ENCODE measurements around the gene AKAP6.

The AKAP6 gene

GRCh38 chr14:32329146-32329545, at the start of gene AKAP6:
Gene AKAP6, plus strand, starts transcription at chr14:32329298. Its CDS starts 104,196 bp downstream, at chr14:32433494.
- DNase-seq (ENCODE audit: low read depth) = no peak
- TF ChIP-seq CTCF (IDR thresholded peaks at IDR 0.05; ENCODE audit: low read depth, low read length, missing control alignments) = no peak

DNA sequence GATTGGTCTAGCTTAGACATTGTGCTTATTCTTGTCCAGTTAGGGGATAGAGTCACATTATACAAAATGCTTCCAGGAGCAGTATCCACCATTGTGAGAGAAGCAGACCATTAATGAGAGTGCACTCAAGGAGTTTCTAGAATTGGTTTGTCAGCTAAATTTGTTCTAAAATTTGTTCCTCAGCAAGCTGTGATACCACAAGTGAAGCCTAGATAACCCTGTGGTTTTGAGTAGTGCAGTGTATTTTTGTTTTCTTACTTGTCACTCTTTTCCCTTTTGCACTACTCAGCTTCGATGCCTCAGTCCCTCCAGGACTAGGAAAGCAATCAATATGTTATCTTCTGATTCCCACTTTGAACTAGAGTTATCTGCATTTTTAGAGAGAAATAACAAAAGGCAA, 42.5 kb upstream of the AKAP6 start:
- TF ChIP-seq CTCF (IDR thresholded peaks at IDR 0.05; ENCODE audit: low read depth, low read length, missing control alignments) = no peak
- no peak for DNase-seq (ENCODE audit: low read depth)
- no peak overlapping the region for H3K4me3 ChIP-seq (ENCODE audit: low read depth, low read length)

More at GRCh38 chr14:32329146-32329545, at the start of gene AKAP6:
- H3K4me3 ChIP-seq (ENCODE audit: low read depth, low read length) = no peak within 1 kb of the TSS

- TF ChIP-seq CTCF (IDR thresholded peaks at IDR 0.05; ENCODE audit: low read depth, low read length, missing control alignments) = no peak
- no peak overlapping the region for H3K4me3 ChIP-seq (ENCODE audit: low read depth, low read length)
- DNase-seq (ENCODE audit: low read depth) = no peak
Observed at GRCh38 chr14:32296366-32296765, 32.7 kb upstream of the AKAP6 start.

GRCh38 chr14:32298346-32298745, 30.8 kb upstream of the AKAP6 start:
- DNase-seq (ENCODE audit: low read depth) = no peak
- no peak for TF ChIP-seq CTCF (IDR thresholded peaks at IDR 0.05; ENCODE audit: low read depth, low read length, missing control alignments)
- no peak overlapping the region for H3K4me3 ChIP-seq (ENCODE audit: low read depth, low read length)

DNA sequence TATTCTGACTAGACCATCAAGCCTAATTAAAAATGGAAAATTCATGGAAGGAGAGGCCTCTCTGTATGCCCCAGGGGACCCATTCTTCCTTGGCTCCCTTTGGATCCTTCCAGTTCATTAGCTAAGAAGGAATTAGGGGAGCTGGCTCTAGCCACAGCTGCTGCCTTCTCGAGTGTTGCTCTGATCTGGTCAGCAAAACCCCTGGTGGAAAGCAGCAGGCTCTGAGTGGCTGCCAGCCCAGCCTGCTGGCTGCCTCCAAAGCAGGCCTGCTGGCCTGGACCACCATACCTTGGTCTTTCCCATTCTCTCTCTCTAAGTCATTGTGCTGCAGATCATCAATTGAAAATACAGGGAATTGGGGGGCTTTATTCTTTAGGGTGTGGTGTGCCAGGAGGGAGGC, 29.0 kb upstream of the AKAP6 start:
- DNase-seq (ENCODE audit: low read depth) = no peak
- H3K4me3 ChIP-seq (ENCODE audit: low read depth, low read length) = no peak overlapping the region
- no peak for TF ChIP-seq CTCF (IDR thresholded peaks at IDR 0.05; ENCODE audit: low read depth, low read length, missing control alignments)

- no peak for TF ChIP-seq CTCF (IDR thresholded peaks at IDR 0.05; ENCODE audit: low read depth, low read length, missing control alignments)
- no peak for DNase-seq (ENCODE audit: low read depth)
- H3K4me3 ChIP-seq (ENCODE audit: low read depth, low read length) = no peak overlapping the region
Observed at GRCh38 chr14:32303865-32304264, 25.2 kb upstream of the AKAP6 start.

DNA sequence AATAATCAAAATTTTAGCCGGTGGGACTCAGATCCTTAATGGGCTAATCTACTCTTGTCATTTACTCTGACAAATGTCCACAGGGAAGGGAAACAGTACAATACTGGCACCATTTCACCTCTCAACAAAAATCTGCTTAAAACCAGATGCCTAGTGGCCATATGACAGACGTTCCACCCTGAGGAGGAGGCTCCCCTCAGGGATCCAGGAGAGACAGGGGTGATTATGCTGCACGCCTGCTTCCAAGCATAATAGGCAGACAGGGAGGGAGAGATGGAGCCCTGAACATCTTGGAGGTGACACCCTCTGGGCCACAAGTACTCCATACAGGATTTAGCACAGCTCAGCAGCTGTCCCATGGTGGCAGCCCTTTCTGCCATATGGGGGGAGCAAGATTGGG, 24.8 kb upstream of the AKAP6 start:
- no peak for TF ChIP-seq CTCF (IDR thresholded peaks at IDR 0.05; ENCODE audit: low read depth, low read length, missing control alignments)
- no peak for DNase-seq (ENCODE audit: low read depth)

More for the DNA sequence above, 24.8 kb upstream of the AKAP6 start:
- no peak overlapping the region for H3K4me3 ChIP-seq (ENCODE audit: low read depth, low read length)

Data from GM12864 (cell line).